ENCODE results near the gene CHMP6.

The CHMP6 gene

GRCh38 chr17:80956321-80957190 is 35.1 kb upstream of the CHMP6 start:
- DNase-seq: no peak

DNA sequence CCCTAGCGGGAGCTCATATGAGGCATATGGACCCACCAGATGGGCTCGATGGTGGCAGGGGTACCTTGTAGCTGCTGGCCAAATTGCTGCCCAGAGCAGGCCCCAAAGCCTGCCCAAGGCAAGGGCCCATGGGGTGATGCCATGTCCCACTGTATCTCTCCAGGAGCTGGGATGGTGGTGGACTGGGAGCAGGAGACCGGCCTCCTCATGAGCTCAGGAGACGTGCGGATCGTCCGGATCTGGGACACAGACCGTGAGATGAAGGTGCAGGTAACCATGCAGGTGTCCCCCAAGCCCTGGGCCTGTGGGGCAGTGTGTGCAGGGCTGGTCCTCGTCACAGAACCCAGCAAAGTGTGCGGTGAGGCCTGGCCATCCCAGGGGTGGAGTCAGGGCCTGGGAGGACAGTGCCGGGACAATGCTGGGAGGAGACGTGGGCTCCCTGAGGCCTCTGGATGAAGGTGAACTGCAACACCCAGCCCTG is 34.1 kb upstream of the CHMP6 start:
- DNase-seq: no peak

DNA sequence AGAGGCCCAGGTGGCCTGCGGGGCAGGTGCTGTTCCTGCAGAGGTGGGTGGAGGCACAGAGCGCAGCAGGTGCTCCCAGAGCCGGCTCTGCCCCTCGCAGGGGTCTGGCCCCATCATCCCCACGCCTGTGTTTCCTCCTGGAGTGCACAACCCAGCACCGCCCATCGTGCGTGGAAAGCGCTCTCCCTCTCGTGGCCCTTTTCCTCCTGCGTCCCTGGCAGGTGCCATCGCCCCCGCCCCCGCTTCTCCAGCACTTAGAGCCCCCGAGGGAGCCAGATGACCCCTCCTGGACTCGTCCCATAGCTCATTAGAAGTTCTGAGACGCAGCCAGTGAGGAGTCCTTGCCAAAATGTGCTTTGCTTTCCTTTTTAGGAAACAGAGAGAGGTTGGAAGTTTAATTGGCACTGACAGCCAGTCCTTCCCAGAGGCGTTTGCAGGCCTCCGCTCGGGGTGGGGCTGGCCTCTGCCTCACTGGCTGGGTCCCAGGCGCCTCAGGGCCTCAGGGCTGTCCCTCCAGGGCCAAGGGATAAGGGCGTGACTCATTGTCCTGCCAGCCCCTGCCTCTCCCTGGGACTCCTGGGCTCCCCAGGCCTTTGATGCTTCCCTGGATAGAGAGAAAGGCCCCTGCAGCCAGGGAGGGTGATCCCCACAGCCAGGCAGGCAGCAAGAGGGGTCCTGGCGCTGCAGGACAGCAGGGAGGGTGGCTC is 32.2 kb upstream of the CHMP6 start:
- DNase-seq: peak; percentile 41

DNA sequence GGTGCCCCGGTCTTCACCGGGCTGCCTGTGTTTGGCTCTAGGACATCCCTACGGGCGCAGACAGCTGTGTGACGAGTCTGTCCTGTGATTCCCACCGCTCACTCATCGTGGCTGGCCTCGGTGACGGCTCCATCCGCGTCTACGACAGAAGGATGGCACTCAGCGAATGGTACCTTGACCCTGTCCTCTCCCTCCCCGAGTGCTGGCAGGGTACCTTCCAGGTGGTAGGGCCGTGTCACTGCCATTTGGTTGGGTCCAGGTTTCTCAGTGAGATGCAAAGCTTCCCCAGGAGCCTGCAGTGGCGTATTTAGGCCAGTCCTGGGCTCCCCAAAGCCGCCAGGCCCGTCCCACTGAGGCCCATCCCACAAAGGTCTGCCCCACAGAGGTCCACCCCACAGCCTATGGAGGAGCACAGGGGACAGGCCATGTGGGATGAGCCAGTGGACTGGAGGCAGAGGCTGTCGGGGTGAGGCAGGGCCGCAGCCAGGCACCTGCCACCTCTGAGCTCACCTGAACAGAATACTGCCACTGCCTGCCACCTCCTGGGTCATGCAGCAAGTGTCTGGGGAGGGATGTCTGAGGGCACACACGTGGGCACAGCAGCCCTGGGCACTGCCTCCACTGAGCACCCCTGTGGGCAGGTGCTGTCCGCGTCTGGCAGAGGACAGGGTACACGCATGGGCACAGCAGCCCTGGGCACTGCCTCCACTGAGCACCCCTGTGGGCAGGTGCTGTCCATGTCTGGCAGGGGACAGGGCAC is 31.4 kb upstream of the CHMP6 start:
- no peak for DNase-seq

DNA sequence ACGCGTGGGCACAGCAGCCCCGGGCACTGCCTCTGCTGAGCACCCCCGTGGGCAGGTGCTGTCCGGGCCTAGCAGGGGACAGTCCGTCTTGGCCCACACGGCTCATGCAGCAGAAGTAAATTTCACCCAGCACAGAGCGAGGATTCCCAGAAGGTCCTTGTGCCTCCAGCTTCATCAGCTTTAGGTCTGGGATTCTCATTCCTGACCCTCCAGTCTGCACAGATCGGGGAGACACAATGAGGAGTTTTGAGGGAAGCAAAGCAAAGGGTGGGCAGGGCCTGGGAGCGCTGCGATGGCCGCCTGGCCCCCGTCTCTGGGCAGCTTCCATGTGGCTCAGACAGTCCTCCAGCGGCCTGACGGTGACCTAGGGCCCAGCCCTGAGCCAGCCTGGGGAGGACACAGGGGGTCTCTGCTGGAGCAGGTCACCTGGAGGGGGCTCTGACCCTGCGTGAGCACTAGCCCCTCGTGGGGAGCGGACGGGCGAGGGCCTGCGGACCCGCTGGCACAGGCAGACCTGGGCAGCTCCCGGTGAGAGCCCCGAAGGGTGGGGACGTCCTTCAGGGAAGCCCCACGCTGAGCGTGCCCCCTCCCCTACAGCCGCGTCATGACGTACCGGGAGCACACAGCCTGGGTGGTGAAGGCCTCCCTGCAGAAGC is 30.7 kb upstream of the CHMP6 start:
- DNase-seq: no peak

GRCh38 chr17:80961541-80962330 is 29.9 kb upstream of the CHMP6 start:
- no peak for DNase-seq

GRCh38 chr17:80962356-80963329 is 29.0 kb upstream of the CHMP6 start:
- no peak for DNase-seq

- DNase-seq: no peak
Observed at GRCh38 chr17:80963812-80964543, 27.7 kb upstream of the CHMP6 start.

- DNase-seq: no peak
Observed at GRCh38 chr17:80964544-80964856, 27.1 kb upstream of the CHMP6 start.

DNA sequence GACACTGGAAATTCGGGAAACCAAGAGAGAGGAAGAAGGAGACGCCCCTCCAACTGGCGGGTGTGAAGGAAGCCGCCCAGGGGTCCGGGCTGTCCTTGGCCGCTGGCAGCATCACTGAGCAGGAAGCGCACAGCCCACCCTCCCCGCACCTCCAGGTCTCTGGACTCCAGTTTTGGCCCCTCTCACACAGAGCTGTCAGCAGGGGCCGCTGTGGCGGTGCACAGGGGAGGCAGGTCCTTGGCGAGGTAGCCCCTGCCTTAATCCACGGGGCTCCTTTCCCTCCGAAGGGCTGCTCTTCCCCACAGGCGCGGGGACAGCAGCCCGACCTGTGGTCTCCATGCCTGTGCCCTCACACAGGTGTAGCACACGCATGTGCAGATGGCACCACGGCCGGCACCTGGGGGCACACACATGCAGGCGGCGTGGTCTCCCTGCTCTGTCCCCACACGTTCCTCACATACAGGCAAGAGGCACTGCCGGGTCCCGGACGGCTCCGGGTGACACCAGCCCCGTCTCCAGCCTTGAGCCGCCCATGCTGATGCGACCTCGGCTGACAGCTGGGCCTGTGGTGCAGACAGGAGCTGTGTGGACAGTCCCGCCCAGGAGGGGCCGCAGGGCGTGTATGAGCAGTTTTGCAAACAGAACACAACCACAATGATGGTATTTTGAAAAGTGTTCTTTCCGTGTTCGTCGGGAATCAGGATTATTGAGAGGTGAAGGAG is 26.6 kb upstream of the CHMP6 start:
- no peak for DNase-seq

DNA sequence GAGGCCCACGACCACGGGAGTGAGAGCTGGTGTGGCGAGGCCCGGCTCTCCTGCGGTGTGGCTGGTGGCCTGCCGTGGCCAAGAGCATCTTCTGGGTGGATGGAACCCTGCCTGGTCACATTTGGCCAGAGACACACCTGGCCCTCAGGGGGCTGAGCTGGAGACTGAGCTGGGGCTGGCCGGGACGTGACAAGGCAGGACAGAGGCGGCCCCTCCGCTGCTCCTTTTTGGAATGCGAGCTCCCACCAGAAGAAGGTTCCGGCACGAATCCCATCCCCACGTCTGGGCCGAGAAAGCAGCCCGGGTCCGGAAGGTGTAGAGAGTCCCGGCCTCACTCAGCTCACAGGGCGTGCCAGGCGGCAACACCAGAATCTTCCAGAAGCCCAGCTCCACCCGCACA is 26.0 kb upstream of the CHMP6 start:
- DNase-seq: no peak

DNA sequence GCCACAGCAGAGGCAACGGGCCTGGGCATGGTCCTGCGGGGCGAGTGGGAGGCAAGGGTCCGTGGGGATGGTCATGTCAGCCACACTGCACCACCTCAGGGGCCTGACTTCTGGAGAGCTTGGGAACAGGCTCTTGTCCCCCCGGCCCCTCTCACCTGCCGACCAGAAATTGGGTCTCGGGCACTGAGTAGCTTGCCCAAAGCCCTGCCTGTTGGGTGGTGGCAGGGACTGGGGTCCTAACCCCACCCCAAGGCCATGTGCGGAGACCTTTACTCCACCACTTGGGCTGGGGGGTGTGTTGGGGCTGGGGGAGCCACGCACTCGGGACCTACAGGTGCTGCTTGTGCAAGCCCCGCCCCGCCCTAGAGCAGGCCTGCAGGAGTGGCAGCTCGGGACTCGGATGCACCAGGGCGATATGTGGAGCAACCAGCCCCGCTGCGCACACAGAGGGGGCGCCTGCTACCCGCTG is 24.2 kb upstream of the CHMP6 start:
- no peak for DNase-seq

GRCh38 chr17:80968602-80969029 is 23.0 kb upstream of the CHMP6 start:
- peak; percentile 88 for DNase-seq

DNA sequence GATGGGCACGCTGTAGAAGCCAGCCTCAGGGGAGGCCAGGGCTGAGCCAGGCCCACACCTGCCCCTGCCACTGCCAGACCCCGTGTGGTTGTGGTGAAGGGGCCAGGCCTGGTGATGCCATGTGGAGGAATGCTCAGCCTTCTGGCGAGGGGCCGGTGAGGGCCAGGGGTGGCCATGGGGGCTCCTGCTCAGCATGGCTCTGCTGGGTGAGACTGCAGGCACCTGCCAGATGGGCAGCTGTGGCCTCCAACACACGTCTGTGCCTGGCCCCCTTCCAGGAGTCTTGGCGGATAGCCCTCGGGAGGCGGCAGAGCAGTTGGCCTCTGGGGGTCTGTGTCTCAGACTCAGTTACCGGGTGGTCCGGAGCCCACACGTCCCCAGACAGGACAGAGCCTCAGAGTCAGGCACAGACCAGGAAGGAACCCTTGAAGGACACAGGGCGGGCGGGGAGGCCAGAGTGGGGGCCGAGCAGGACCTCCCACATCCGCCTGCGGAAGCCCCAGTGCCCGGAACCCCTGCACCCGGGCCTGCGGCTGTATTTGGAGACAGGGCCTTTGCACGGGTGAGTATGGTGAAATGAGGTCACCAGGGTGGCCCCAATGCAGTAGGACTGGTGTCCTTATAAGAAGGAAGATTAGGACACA is 22.5 kb upstream of the CHMP6 start:
- DNase-seq: no peak

DNA sequence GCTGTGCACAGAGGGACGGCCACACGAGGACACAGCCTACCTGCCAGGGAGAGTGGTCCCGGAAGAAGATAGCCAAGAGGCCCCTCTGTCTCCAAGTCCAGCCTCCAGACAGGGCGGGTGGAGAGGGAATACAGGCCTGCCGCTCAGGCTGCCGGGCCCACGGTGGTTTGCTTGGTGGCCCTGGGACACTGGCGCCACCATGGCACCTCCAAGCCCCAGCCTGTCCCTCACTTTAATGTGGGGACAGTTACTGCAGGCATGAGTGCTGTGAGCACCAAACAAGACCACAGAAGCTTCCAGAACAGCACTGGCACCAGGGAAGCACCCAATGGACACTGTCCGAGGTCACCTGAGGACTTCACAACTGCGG is 22.0 kb upstream of the CHMP6 start:
- DNase-seq: no peak

- no peak for DNase-seq
Observed at GRCh38 chr17:80970044-80970761, 21.4 kb upstream of the CHMP6 start.

- DNase-seq: no peak
Observed at GRCh38 chr17:80970762-80971703, 20.6 kb upstream of the CHMP6 start.

All from COR-L47 (cell line).